Stomach (tissue), 4 donors: ENCODE results near the gene TBXAS1.

Experiments used
- EP300 ChIP-seq: sonication (generic); formaldehyde crosslinking; IDR thresholded peaks from one replicate; pipeline ENCODE4 v1.6.1; 2017; ENCODE audit warnings: antibody characterized with exemption
- POLR2A ChIP-seq, 4 donors: fragments of 450-650 bp; IDR thresholded peaks; one replicate each; pipeline ENCODE4 v1.6.1; 2016; ENCODE audit warnings: antibody characterized with exemption in 4 of 4, control low read depth in 2 of 4, mild to moderate bottlenecking in 1 of 4, moderate library complexity in 1 of 4
- POLR2AphosphoS5 ChIP-seq, 3 donors: sonication (generic); formaldehyde crosslinking; IDR thresholded peaks; one replicate each; pipeline ENCODE4 v1.6.1; 2016; ENCODE audit warnings: antibody characterized with exemption in 3 of 3
- TF ChIP-seq, protein P1 (sequence below), 7 experiments: fragments of 450-650 bp in 4 of 7; fragments of 200-600 bp in 3 of 7; sonication (generic) in 3 of 7; IDR thresholded peaks; one replicate each; pipeline ENCODE4 v1.5.1; 2016 to 2019; ENCODE audit warnings: antibody characterized with exemption in 7 of 7, control low read depth in 2 of 7, mild to moderate bottlenecking in 1 of 7

DNA sequence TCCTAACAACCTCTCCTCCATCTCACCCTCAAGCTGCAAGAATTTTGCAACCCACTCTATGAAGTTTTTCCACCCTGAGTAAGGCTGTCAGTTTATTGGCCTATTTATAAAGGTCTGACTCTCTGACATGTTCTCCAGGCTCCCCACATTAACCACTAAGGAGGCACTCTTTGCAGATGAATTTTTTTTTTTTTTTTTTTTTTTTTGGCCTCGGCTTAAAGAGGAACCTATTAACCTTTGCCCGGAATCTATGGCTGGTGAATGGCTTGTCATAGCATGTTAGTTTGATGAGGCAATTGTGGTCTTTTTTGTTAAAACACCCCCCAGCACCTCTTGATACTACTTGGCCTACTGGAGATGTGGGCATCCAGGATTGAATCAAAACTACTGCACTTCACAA, 57.1 kb downstream of the TBXAS1 start:
- TF ChIP-seq POLR2AphosphoS5 (IDR thresholded peaks at IDR 0.05) (no peak), POLR2A (IDR thresholded peaks at IDR 0.05) (no peak), EP300 (no peak)
- TF ChIP-seq, protein P1, sequence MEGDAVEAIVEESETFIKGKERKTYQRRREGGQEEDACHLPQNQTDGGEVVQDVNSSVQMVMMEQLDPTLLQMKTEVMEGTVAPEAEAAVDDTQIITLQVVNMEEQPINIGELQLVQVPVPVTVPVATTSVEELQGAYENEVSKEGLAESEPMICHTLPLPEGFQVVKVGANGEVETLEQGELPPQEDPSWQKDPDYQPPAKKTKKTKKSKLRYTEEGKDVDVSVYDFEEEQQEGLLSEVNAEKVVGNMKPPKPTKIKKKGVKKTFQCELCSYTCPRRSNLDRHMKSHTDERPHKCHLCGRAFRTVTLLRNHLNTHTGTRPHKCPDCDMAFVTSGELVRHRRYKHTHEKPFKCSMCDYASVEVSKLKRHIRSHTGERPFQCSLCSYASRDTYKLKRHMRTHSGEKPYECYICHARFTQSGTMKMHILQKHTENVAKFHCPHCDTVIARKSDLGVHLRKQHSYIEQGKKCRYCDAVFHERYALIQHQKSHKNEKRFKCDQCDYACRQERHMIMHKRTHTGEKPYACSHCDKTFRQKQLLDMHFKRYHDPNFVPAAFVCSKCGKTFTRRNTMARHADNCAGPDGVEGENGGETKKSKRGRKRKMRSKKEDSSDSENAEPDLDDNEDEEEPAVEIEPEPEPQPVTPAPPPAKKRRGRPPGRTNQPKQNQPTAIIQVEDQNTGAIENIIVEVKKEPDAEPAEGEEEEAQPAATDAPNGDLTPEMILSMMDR (IDR thresholded peaks at IDR 0.05) = no peak
